CD8-positive, alpha-beta memory T cell (primary cell): ENCODE results near the gene SPOPL. TPM values are rescaled to one million over a fixed set of nuclear protein-coding genes. Genes with fewer than 3 reads are reported as not detected.

Experiments used
- CTCF ChIA-PET: fragments of 350-600 bp; sonication (Branson Sonifier 250); formaldehyde crosslinking; loops from one replicate; lab custom pipeline; 2021; ENCODE audit warnings: antibody characterized with exemption; lab: Charles Lee
- POLR2A ChIA-PET: fragments of 350-600 bp; sonication (Branson Sonifier 250); formaldehyde crosslinking; loops from one replicate; lab custom pipeline; 2021; ENCODE audit warnings: antibody characterized with exemption; lab: Charles Lee
- DNase-seq, 5 donors: peaks; one replicate each; pipeline versions ENCODE4 v3.0.0 to v3.0.0-alpha.2; 2020 to 2022; ENCODE audit warnings: mixed read lengths in 1 of 5
- H3K27ac ChIP-seq: one replicate; pipeline ENCODE4 v1.7.0; 2013; ENCODE audit warnings: low read depth, mild to moderate bottlenecking, low read length, moderate library complexity
- H3K27me3 ChIP-seq: 2 replicates; pipeline ENCODE4 v1.7.0; 2013; ENCODE audit warnings: low read length, mild to moderate bottlenecking; ENCODE audit not compliant: insufficient read depth, poor library complexity, severe bottlenecking
- H3K36me3 ChIP-seq: 2 replicates; pipeline ENCODE4 v1.7.0; 2013; ENCODE audit warnings: mild to moderate bottlenecking, low read length, moderate library complexity; ENCODE audit not compliant: insufficient read depth
- H3K4me1 ChIP-seq: 2 replicates; pipeline ENCODE4 v1.7.0; 2013; ENCODE audit warnings: mild to moderate bottlenecking, low read length, moderate library complexity; ENCODE audit not compliant: insufficient read depth
- H3K4me3 ChIP-seq: 2 replicates; pipeline ENCODE4 v1.7.0; 2013; ENCODE audit warnings: mild to moderate bottlenecking, low read length
- H3K9me3 ChIP-seq: 2 replicates; pipeline ENCODE4 v1.7.0; 2013; ENCODE audit warnings: mild to moderate bottlenecking, low read length
- H3K27ac Mint-ChIP-seq, 8 donors: one replicate each; pipeline ENCODE4 v1.8.0; 2020 to 2021; ENCODE audit warnings: mixed read lengths in 8 of 8, mild to moderate bottlenecking in 6 of 8, inconsistent platforms in 3 of 8, moderate library complexity in 3 of 8
- H3K27me3 Mint-ChIP-seq, 2 donors: one replicate each; pipeline ENCODE4 v1.8.0; 2020 to 2021; ENCODE audit warnings: mixed read lengths in 2 of 2, mild to moderate bottlenecking in 1 of 2, moderate library complexity in 1 of 2
- H3K36me3 Mint-ChIP-seq, 3 donors: one replicate each; pipeline ENCODE4 v1.8.0; 2020 to 2021; ENCODE audit warnings: mixed read lengths in 3 of 3, inconsistent platforms in 1 of 3, mild to moderate bottlenecking in 1 of 3
- H3K4me1 Mint-ChIP-seq, 3 donors: one replicate each; pipeline ENCODE4 v1.8.0; 2020 to 2021; ENCODE audit warnings: mixed read lengths in 3 of 3, inconsistent platforms in 1 of 3, mild to moderate bottlenecking in 1 of 3
- H3K4me3 Mint-ChIP-seq, 7 donors: one replicate each; pipeline ENCODE4 v1.8.0; 2020 to 2021; ENCODE audit warnings: mixed read lengths in 7 of 7, mild to moderate bottlenecking in 6 of 7, moderate library complexity in 4 of 7, inconsistent platforms in 2 of 7
- H3K9me3 Mint-ChIP-seq, 5 donors: one replicate each; pipeline ENCODE4 v1.8.0; 2020 to 2022; ENCODE audit warnings: mixed read lengths in 5 of 5, mild to moderate bottlenecking in 3 of 5, moderate library complexity in 2 of 5, inconsistent platforms in 1 of 5
- polyA plus RNA-seq: library from polyadenylated mRNA; unstranded; fragments of 300-500 nt; fragmentation: Illumina TruSeq; gene quantifications from one replicate; pipeline ENCODE4 v1.2.3, GENCODE V29; 2021
- total RNA-seq, 2 experiments: library from RNA; stranded (reverse); gene quantifications; one replicate each; pipeline ENCODE4 v1.2.3, GENCODE V29; 2021

SPOPL gene
- total and polyA plus RNA-seq, 3 experiments from 2014 or later: 2.4 to 16.9 (median 16.1) TPM

GRCh38 chr2:138617026-138617425, 115.5 kb downstream of the SPOPL start:
- POLR2A ChIA-PET: no interaction called here
- H3K4me1 Mint-ChIP-seq: no peaks in the 10 kb centered on the region
- Histone ChIP-seq H3K4me3 (no peak overlapping the region), H3K27me3 (no peaks in the 10 kb centered on the region), H3K9me3 (no peaks in the 10 kb centered on the region), H3K36me3 (no peaks in the 10 kb centered on the region), H3K4me1 (no peaks in the 10 kb centered on the region), H3K27ac (no peak overlapping the region)
- H3K9me3 Mint-ChIP-seq: no peaks in the 10 kb centered on the region
- H3K4me3 Mint-ChIP-seq: no peak overlapping the region
- DNase-seq: no peak
- no peak overlapping the region for H3K27ac Mint-ChIP-seq
- CTCF ChIA-PET: no interaction called here
- no peaks in the 10 kb centered on the region for H3K36me3 Mint-ChIP-seq
- peaks cover 4 to 24% of the 10 kb centered on the region in 2 donors for H3K27me3 Mint-ChIP-seq

- Histone ChIP-seq H3K27ac (no peak overlapping the region), H3K4me3 (no peak overlapping the region), H3K36me3 (no peaks in the 10 kb centered on the region), H3K9me3 (no peaks in the 10 kb centered on the region), H3K4me1 (no peaks in the 10 kb centered on the region), H3K27me3 (no peaks in the 10 kb centered on the region)
- H3K4me3 Mint-ChIP-seq: no peak overlapping the region
- H3K4me1 Mint-ChIP-seq: no peaks in the 10 kb centered on the region
- no peaks in the 10 kb centered on the region for H3K36me3 Mint-ChIP-seq
- H3K27me3 Mint-ChIP-seq: peaks cover 4 to 24% of the 10 kb centered on the region in 2 donors
- ChIA-PET POLR2A (no interaction called here), CTCF (no interaction called here)
- no peak overlapping the region for H3K27ac Mint-ChIP-seq
- no peak for DNase-seq
- no peaks in the 10 kb centered on the region for H3K9me3 Mint-ChIP-seq
These were observed 117.4 kb downstream of the SPOPL start for GRCh38 chr2:138618971-138619370.

GRCh38 chr2:138620431-138620830, 118.9 kb downstream of the SPOPL start:
- H3K27ac ChIP-seq: no peak overlapping the region

GRCh38 chr2:138621139-138621538, 119.6 kb downstream of the SPOPL start:
- Histone ChIP-seq H3K9me3 (no peaks in the 10 kb centered on the region), H3K4me3 (no peak overlapping the region), H3K4me1 (no peaks in the 10 kb centered on the region), H3K36me3 (no peaks in the 10 kb centered on the region), H3K27ac (no peak overlapping the region), H3K27me3 (no peaks in the 10 kb centered on the region)
- ChIA-PET POLR2A (no interaction called here), CTCF (no interaction called here)
- Mint-ChIP-seq H3K9me3 (no peaks in the 10 kb centered on the region), H3K4me3 (no peak overlapping the region), H3K27ac (no peak overlapping the region), H3K36me3 (no peaks in the 10 kb centered on the region), H3K27me3 (peaks cover 4 to 24% of the 10 kb centered on the region in 2 donors), H3K4me1 (no peaks in the 10 kb centered on the region)
- no peak for DNase-seq

More at GRCh38 chr2:138620431-138620830, 118.9 kb downstream of the SPOPL start:
- no peak for DNase-seq
- Mint-ChIP-seq H3K27me3 (peaks cover 4 to 21% of the 10 kb centered on the region in 2 donors), H3K27ac (no peak overlapping the region), H3K4me1 (no peaks in the 10 kb centered on the region), H3K9me3 (no peaks in the 10 kb centered on the region), H3K4me3 (no peak overlapping the region), H3K36me3 (no peaks in the 10 kb centered on the region)
- ChIA-PET CTCF (no interaction called here), POLR2A (no interaction called here)
- Histone ChIP-seq H3K4me3 (no peak overlapping the region), H3K27me3 (no peaks in the 10 kb centered on the region), H3K4me1 (no peaks in the 10 kb centered on the region), H3K9me3 (no peaks in the 10 kb centered on the region), H3K36me3 (no peaks in the 10 kb centered on the region)

GRCh38 chr2:138622613-138623012, 121.0 kb downstream of the SPOPL start:
- Histone ChIP-seq H3K4me1 (no peaks in the 10 kb centered on the region), H3K36me3 (no peaks in the 10 kb centered on the region), H3K27ac (no peak overlapping the region), H3K9me3 (no peaks in the 10 kb centered on the region), H3K4me3 (no peak overlapping the region), H3K27me3 (no peaks in the 10 kb centered on the region)
- no peak for DNase-seq
- Mint-ChIP-seq H3K36me3 (no peaks in the 10 kb centered on the region), H3K9me3 (no peaks in the 10 kb centered on the region), H3K4me3 (no peak overlapping the region), H3K27ac (no peak overlapping the region), H3K27me3 (peaks cover 4 to 25% of the 10 kb centered on the region in 2 donors), H3K4me1 (no peaks in the 10 kb centered on the region)
- ChIA-PET POLR2A (no interaction called here), CTCF (no interaction called here)
